ENCODE data around the gene CCDC60.

CCDC60 gene

GRCh38 chr12:119381471-119382235 is 47.1 kb downstream of the CCDC60 start:
- in situ Hi-C loops (cut with MboI; ENCODE audit: low sequenced_read_pairs): no loop called here

- in situ Hi-C loops (cut with MboI; ENCODE audit: low sequenced_read_pairs): no loop called here
These were observed 48.7 kb downstream of the CCDC60 start for GRCh38 chr12:119383206-119383605.

GRCh38 chr12:119384340-119384739 is 49.8 kb downstream of the CCDC60 start:
- in situ Hi-C loops (cut with MboI; ENCODE audit: low sequenced_read_pairs): no loop called here

- in situ Hi-C loops (cut with MboI; ENCODE audit: low sequenced_read_pairs): no loop called here
These were observed 51.1 kb downstream of the CCDC60 start for GRCh38 chr12:119385659-119386058.

- in situ Hi-C loops (cut with MboI; ENCODE audit: low sequenced_read_pairs): no loop called here
These were observed 55.2 kb downstream of the CCDC60 start for GRCh38 chr12:119389687-119390086.

- in situ Hi-C loops (cut with MboI; ENCODE audit: low sequenced_read_pairs): no loop called here
These were observed 57.1 kb downstream of the CCDC60 start for GRCh38 chr12:119391673-119392072.

- in situ Hi-C loops (cut with MboI; ENCODE audit: low sequenced_read_pairs): no loop called here
These were observed 59.1 kb downstream of the CCDC60 start for GRCh38 chr12:119393677-119394076.

- in situ Hi-C loops (cut with MboI; ENCODE audit: low sequenced_read_pairs): no loop called here
These were observed 63.0 kb downstream of the CCDC60 start for GRCh38 chr12:119397540-119397939.

- in situ Hi-C loops (cut with MboI; ENCODE audit: low sequenced_read_pairs): no loop called here
These were observed 63.7 kb downstream of the CCDC60 start for GRCh38 chr12:119398190-119398589.

- in situ Hi-C loops (cut with MboI; ENCODE audit: low sequenced_read_pairs): no loop called here
These were observed 64.8 kb downstream of the CCDC60 start for GRCh38 chr12:119399301-119399700.

GRCh38 chr12:119406308-119406707 is 71.8 kb downstream of the CCDC60 start:
- in situ Hi-C loops (cut with MboI; ENCODE audit: low sequenced_read_pairs): no loop called here

- in situ Hi-C loops (cut with MboI; ENCODE audit: low sequenced_read_pairs): no loop called here
These were observed 72.3 kb downstream of the CCDC60 start for GRCh38 chr12:119406811-119407210.

GRCh38 chr12:119409043-119409442 is 74.5 kb downstream of the CCDC60 start:
- in situ Hi-C loops (cut with MboI; ENCODE audit: low sequenced_read_pairs): no loop called here

- in situ Hi-C loops (cut with MboI; ENCODE audit: low sequenced_read_pairs): no loop called here
These were observed 75.9 kb downstream of the CCDC60 start for GRCh38 chr12:119410396-119410795.

GRCh38 chr12:119412306-119412705 is 77.8 kb downstream of the CCDC60 start:
- in situ Hi-C loops (cut with MboI; ENCODE audit: low sequenced_read_pairs): no loop called here

- in situ Hi-C loops (cut with MboI; ENCODE audit: low sequenced_read_pairs): no loop called here
These were observed 78.6 kb downstream of the CCDC60 start for GRCh38 chr12:119412811-119413794.

- in situ Hi-C loops (cut with MboI; ENCODE audit: low sequenced_read_pairs): no loop called here
These were observed 81.2 kb downstream of the CCDC60 start for GRCh38 chr12:119415714-119416113.

GRCh38 chr12:119417440-119417839 is 82.9 kb downstream of the CCDC60 start:
- in situ Hi-C loops (cut with MboI; ENCODE audit: low sequenced_read_pairs): no loop called here

- in situ Hi-C loops (cut with MboI; ENCODE audit: low sequenced_read_pairs): no loop called here
These were observed 84.9 kb downstream of the CCDC60 start for GRCh38 chr12:119419381-119419780.

- in situ Hi-C loops (cut with MboI; ENCODE audit: low sequenced_read_pairs): no loop called here
These were observed 88.8 kb downstream of the CCDC60 start for GRCh38 chr12:119423285-119423684.

GRCh38 chr12:119425623-119426022 is 91.1 kb downstream of the CCDC60 start:
- in situ Hi-C loops (cut with MboI; ENCODE audit: low sequenced_read_pairs): no loop called here

GRCh38 chr12:119431151-119431550 is 96.6 kb downstream of the CCDC60 start:
- in situ Hi-C loops (cut with MboI; ENCODE audit: low sequenced_read_pairs): no loop called here

All from hTERT RPE-1 (cell line).